CD14-positive monocyte (primary cell): Measurements from ENCODE around the gene SELENOH. TPM values are rescaled to one million over a fixed set of nuclear protein-coding genes. Genes with fewer than 3 reads are reported as not detected.

Experiments used
- DNase-seq, 3 donors: peaks; one replicate each; pipeline ENCODE4 v3.0.0-alpha.2; 2011 to 2022
- H2AFZ ChIP-seq: 2 replicates; pipeline ENCODE4 v1.6.0; 2012; ENCODE audit warnings: mild to moderate bottlenecking, low read depth, low read length, inconsistent platforms; ENCODE audit not compliant: insufficient read depth, poor library complexity, severe bottlenecking
- H3K27ac ChIP-seq, 2 donors: 1 replicate in 1 of 2; 2 replicates in 1 of 2; pipeline ENCODE4 v1.5.1; 2012 to 2013; ENCODE audit warnings: low read length in 2 of 2, control low read depth in 1 of 2, inconsistent platforms in 1 of 2, low read depth in 1 of 2, mild to moderate bottlenecking in 1 of 2
- H3K27me3 ChIP-seq, 2 donors: one replicate each; pipeline versions ENCODE4 v1.6.0 to v1.6.1; 2011 to 2013; ENCODE audit warnings: low read length in 2 of 2; ENCODE audit not compliant: control insufficient read depth in 2 of 2, insufficient read depth in 2 of 2
- H3K36me3 ChIP-seq, 2 donors: replicated peaks in 1 of 2; 1 replicate in 1 of 2; 2 replicates in 1 of 2; pipeline versions ENCODE4 v1.5.1 to v1.6.1; 2012 to 2013; ENCODE audit warnings: low read length in 2 of 2, control low read depth in 1 of 2, inconsistent platforms in 1 of 2, mild to moderate bottlenecking in 1 of 2; ENCODE audit not compliant: insufficient read depth in 2 of 2, control insufficient read depth in 1 of 2
- H3K4me1 ChIP-seq, 2 donors: 1 replicate in 1 of 2; 2 replicates in 1 of 2; pipeline versions ENCODE4 v1.5.1 to v1.6.1; 2012 to 2013; ENCODE audit warnings: low read length in 2 of 2, control low read depth in 1 of 2, inconsistent platforms in 1 of 2, mild to moderate bottlenecking in 1 of 2, moderate library complexity in 1 of 2; ENCODE audit not compliant: insufficient read depth in 2 of 2, control insufficient read depth in 1 of 2
- H3K4me2 ChIP-seq: replicated peaks from 2 replicates; pipeline ENCODE3; 2012; ENCODE audit warnings: low read length, moderate library complexity, mild to moderate bottlenecking; ENCODE audit not compliant: poor library complexity, severe bottlenecking; ENCODE audit errors: extremely low read depth
- H3K4me3 ChIP-seq, 3 experiments: fragments of 200-600 bp in 1 of 3; sonication (generic) in 1 of 3; replicated peaks in 1 of 3; 1 replicate in 2 of 3; 2 replicates in 1 of 3; pipeline ENCODE4 v1.5.1; 2011 to 2013; ENCODE audit warnings: low read length in 3 of 3, mild to moderate bottlenecking in 3 of 3, control low read depth in 2 of 3, low read depth in 2 of 3, inconsistent platforms in 1 of 3, moderate library complexity in 1 of 3
- H3K79me2 ChIP-seq: 2 replicates; pipeline ENCODE4 v1.6.0; 2012; ENCODE audit warnings: mild to moderate bottlenecking, control low read depth, inconsistent platforms, low read length, moderate library complexity; ENCODE audit not compliant: insufficient read depth
- H3K9ac ChIP-seq: 2 replicates; pipeline ENCODE4 v1.6.0; 2017; ENCODE audit warnings: low read length, mild to moderate bottlenecking; ENCODE audit not compliant: insufficient read depth, poor library complexity, severe bottlenecking
- H3K9me3 ChIP-seq, 2 donors: replicated peaks in 1 of 2; 1 replicate in 1 of 2; 2 replicates in 1 of 2; pipeline versions ENCODE4 v1.5.1 to v1.6.1; 2012 to 2013; ENCODE audit warnings: low read length in 2 of 2, control low read depth in 1 of 2; ENCODE audit not compliant: control insufficient read depth in 1 of 2, insufficient read depth in 1 of 2
- H4K20me1 ChIP-seq: 2 replicates; pipeline ENCODE4 v1.6.0; 2012; ENCODE audit warnings: mild to moderate bottlenecking, low read length, control low read depth, moderate library complexity; ENCODE audit not compliant: insufficient read depth
- H3K27ac Mint-ChIP-seq, 7 donors: one replicate each; pipeline ENCODE4 v1.8.0; 2020; ENCODE audit warnings: mild to moderate bottlenecking in 7 of 7, mixed read lengths in 7 of 7, moderate library complexity in 6 of 7, inconsistent platforms in 2 of 7
- H3K27me3 Mint-ChIP-seq, 3 donors: one replicate each; pipeline ENCODE4 v1.8.0; 2021 to 2022; ENCODE audit warnings: low read depth in 3 of 3, mild to moderate bottlenecking in 3 of 3, mixed read lengths in 3 of 3, moderate library complexity in 3 of 3, inconsistent platforms in 1 of 3
- H3K36me3 Mint-ChIP-seq, 2 donors: one replicate each; pipeline ENCODE4 v1.8.0; 2020; ENCODE audit warnings: mixed read lengths in 2 of 2, inconsistent platforms in 1 of 2, mild to moderate bottlenecking in 1 of 2
- H3K4me1 Mint-ChIP-seq: one replicate; pipeline ENCODE4 v1.8.0; 2020; ENCODE audit warnings: mild to moderate bottlenecking, mixed read lengths
- H3K4me3 Mint-ChIP-seq, 2 donors: one replicate each; pipeline ENCODE4 v1.8.0; 2020; ENCODE audit warnings: mild to moderate bottlenecking in 2 of 2, mixed read lengths in 2 of 2, moderate library complexity in 1 of 2
- H3K9me3 Mint-ChIP-seq, 7 donors: one replicate each; pipeline ENCODE4 v1.8.0; 2020 to 2022; ENCODE audit warnings: mixed read lengths in 7 of 7, mild to moderate bottlenecking in 6 of 7, moderate library complexity in 6 of 7, inconsistent platforms in 2 of 7
- WGBS: methylation state at CpG from one replicate; pipeline ENCODE4 v1.1.5; 2013; ENCODE audit warnings: missing lambda C conversion rate; ENCODE audit not compliant: insufficient coverage; 5-methylcytosine and 5-hydroxymethylcytosine counted together
- intact Hi-C, 2 donors: fragments of 100-400 bp; cut with micrococcal nuclease; formaldehyde crosslinking; loops; one replicate each; pipeline versions ENCODE4 v1.15.0 to v1.15.1; 2023
- polyA plus RNA-seq, 3 donors: library from polyadenylated mRNA; depleted of rRNA in 1 of 3; unstranded in 2 of 3; stranded (reverse) in 1 of 3; fragments of 300-500 nt in 2 of 3; fragments of >200 nt in 1 of 3; fragmentation: Illumina TruSeq in 2 of 3; gene quantifications; 1 replicate in 2 of 3; 2 replicates in 1 of 3; pipeline ENCODE4 v1.2.3, GENCODE V29; 2012 to 2021
- TF ChIP-seq, protein P1 (sequence below): fragments of 200-600 bp; IDR thresholded peaks from one replicate; pipeline ENCODE4 v1.8.0; 2022; ENCODE audit warnings: antibody characterized with exemption, mild to moderate bottlenecking

Gene SELENOH
- polyA plus RNA-seq, 3 donors: 99.5 to 260 (median 206) TPM

DNA sequence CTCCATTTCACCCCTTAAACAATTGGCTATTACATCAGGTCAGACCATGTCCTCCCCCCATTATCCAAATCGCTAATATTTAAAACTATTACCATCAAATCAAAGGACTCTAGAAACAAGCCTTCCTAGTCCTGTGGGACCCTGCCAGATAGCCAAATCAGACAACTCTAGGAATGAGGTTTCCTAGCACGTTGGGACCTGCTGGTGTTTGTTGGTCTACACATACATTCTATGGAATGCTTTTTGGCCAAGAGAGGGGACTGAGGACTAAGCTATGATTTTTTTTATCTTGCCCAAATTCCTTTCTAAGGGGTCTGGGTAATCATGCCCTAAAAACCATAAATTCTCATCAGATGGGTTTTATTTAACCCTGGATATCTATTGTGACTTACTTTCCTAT is 14.1 kb upstream of the SELENOH start:
- Mint-ChIP-seq H3K9me3 (no peaks in the 10 kb centered on the region), H3K4me3 (no peak overlapping the region), H3K36me3 (peaks cover 10 to 23% of the 10 kb centered on the region in 2 donors), H3K4me1 (peaks cover 10% of the 10 kb centered on the region), H3K27me3 (peaks cover 0 to 1% (median 0%) of the 10 kb centered on the region in 3 donors), H3K27ac (no peak overlapping the region)
- peaks cover 53% of the 10 kb centered on the region for H4K20me1 ChIP-seq
- H3K27me3 ChIP-seq: no peaks in the 10 kb centered on the region
- H3K9me3 ChIP-seq: no peaks in the 10 kb centered on the region
- H2AFZ ChIP-seq: no peak overlapping the region
- no peak overlapping the region for H3K9ac ChIP-seq
- H3K27ac ChIP-seq: no peak overlapping the region
- WGBS: no CpG with 5 or more reads among the region's 2 CpGs
- TF ChIP-seq, protein P1, sequence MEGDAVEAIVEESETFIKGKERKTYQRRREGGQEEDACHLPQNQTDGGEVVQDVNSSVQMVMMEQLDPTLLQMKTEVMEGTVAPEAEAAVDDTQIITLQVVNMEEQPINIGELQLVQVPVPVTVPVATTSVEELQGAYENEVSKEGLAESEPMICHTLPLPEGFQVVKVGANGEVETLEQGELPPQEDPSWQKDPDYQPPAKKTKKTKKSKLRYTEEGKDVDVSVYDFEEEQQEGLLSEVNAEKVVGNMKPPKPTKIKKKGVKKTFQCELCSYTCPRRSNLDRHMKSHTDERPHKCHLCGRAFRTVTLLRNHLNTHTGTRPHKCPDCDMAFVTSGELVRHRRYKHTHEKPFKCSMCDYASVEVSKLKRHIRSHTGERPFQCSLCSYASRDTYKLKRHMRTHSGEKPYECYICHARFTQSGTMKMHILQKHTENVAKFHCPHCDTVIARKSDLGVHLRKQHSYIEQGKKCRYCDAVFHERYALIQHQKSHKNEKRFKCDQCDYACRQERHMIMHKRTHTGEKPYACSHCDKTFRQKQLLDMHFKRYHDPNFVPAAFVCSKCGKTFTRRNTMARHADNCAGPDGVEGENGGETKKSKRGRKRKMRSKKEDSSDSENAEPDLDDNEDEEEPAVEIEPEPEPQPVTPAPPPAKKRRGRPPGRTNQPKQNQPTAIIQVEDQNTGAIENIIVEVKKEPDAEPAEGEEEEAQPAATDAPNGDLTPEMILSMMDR: no peak
- no peak overlapping the region for H3K4me2 ChIP-seq
- DNase-seq: no peak
- peaks cover 86% of the 10 kb centered on the region for H3K79me2 ChIP-seq
- H3K36me3 ChIP-seq: peaks cover 5 to 47% of the 10 kb centered on the region in 2 donors
- no peak overlapping the region for H3K4me3 ChIP-seq
- H3K4me1 ChIP-seq: no peaks in the 10 kb centered on the region
- intact Hi-C loops: no loop called here

DNA sequence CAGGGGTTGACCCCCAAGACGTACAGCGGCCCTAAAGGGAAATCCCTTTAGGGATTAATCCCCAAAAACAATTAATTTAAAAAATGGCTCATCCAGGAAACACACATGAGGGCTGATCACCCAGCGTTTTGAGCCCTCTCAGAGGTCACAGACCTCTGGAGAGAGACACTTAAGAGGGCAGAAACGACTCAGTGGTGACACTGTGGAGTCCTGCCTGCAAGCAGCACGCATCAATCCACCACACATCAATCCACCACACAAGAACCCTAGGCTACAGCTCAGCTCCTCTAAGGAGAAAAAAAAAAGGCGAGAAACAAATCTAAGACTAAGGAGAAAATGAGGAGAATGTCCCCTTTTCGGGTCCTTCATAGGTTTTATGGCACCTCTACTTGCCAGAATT is 12.5 kb upstream of the SELENOH start:
- H4K20me1 ChIP-seq: peaks cover 60% of the 10 kb centered on the region
- H3K4me1 ChIP-seq: no peaks in the 10 kb centered on the region
- H3K9ac ChIP-seq: no peak overlapping the region
- DNase-seq: no peak
- no peak overlapping the region for H3K4me2 ChIP-seq
- no peak overlapping the region for H3K4me3 ChIP-seq
- Mint-ChIP-seq H3K4me1 (peaks cover 10% of the 10 kb centered on the region), H3K36me3 (peaks cover 8 to 21% of the 10 kb centered on the region in 2 donors), H3K27me3 (peaks cover 0 to 1% (median 0%) of the 10 kb centered on the region in 3 donors), H3K27ac (peak overlapping the region in 3 of 7 donors; percentile 23 to 43 (median 30)), H3K9me3 (no peaks in the 10 kb centered on the region), H3K4me3 (no peak overlapping the region)
- H3K27ac ChIP-seq: no peak overlapping the region
- no peak overlapping the region for H2AFZ ChIP-seq
- TF ChIP-seq, protein P1: no peak
- no peaks in the 10 kb centered on the region for H3K27me3 ChIP-seq
- peaks cover 92% of the 10 kb centered on the region for H3K79me2 ChIP-seq
- H3K9me3 ChIP-seq: no peaks in the 10 kb centered on the region
- intact Hi-C loops: no loop called here
- whole genome bisulfite sequencing: 100% methylated on average over 1 of the region's 7 CpGs
- peaks cover 0 to 40% of the 10 kb centered on the region in 2 donors for H3K36me3 ChIP-seq
